ENCODE results near the gene LMO2. TPM values are rescaled to one million over a fixed set of nuclear protein-coding genes. Genes with fewer than 3 reads are reported as not detected.

LMO2 gene
- total RNA-seq, 1 donor from 2014 or later, result 12.7 TPM

- no peak for DNase-seq (ENCODE audit: extremely low spot score, unreplicated experiment)
- H3K4me3 Mint-ChIP-seq, result no peak overlapping the region
- no peak overlapping the region for H3K27ac Mint-ChIP-seq
- peaks cover 21% of the 10 kb centered on the region for H3K4me1 Mint-ChIP-seq (ENCODE audit: unreplicated experiment)
- no peaks in the 10 kb centered on the region for H3K9me3 Mint-ChIP-seq
- peaks cover 73% of the 10 kb centered on the region for H3K27me3 Mint-ChIP-seq
- TF ChIP-seq, protein P1, sequence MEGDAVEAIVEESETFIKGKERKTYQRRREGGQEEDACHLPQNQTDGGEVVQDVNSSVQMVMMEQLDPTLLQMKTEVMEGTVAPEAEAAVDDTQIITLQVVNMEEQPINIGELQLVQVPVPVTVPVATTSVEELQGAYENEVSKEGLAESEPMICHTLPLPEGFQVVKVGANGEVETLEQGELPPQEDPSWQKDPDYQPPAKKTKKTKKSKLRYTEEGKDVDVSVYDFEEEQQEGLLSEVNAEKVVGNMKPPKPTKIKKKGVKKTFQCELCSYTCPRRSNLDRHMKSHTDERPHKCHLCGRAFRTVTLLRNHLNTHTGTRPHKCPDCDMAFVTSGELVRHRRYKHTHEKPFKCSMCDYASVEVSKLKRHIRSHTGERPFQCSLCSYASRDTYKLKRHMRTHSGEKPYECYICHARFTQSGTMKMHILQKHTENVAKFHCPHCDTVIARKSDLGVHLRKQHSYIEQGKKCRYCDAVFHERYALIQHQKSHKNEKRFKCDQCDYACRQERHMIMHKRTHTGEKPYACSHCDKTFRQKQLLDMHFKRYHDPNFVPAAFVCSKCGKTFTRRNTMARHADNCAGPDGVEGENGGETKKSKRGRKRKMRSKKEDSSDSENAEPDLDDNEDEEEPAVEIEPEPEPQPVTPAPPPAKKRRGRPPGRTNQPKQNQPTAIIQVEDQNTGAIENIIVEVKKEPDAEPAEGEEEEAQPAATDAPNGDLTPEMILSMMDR (conservative IDR thresholded peaks at IDR 0.05), result no peak
- no peaks in the 10 kb centered on the region for H3K36me3 Mint-ChIP-seq
Observed at GRCh38 chr11:33863418-33864172, 28.3 kb downstream of the LMO2 start.

DNA sequence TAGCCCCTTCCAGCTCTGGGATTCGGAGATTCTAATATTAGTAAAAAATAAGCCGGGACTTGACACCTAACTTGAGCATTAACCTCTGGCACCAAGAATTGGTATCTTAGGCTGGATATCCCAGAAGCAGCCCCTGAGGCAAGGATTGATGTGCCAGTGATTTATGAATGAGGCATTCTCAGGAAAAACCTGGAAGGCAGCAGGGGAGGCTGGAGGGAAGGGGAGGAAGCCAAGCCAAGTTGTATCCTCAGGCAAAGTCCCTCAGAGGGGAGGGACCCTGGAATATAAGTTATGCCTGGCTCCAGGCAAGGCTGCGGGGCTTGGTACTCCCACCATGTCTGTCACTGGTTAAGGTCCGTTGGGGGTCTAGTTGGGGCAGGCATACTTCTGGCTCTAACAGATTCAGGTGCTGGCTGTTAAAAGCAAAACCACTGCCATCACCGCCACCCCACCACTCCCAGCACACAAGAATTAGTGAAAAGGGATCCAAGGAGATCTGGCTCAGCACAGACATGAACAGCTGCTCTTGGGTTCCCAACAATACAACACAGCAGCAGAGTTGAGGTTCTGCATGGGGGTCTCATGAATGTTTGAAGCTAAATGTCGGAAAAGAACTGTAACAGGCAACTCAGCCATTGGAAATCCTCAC, 29.8 kb downstream of the LMO2 start:
- Mint-ChIP-seq H3K9me3 (no peaks in the 10 kb centered on the region), H3K27ac (no peak overlapping the region), H3K36me3 (no peaks in the 10 kb centered on the region), H3K27me3 (peaks cover 66% of the 10 kb centered on the region), H3K4me1 (ENCODE audit: unreplicated experiment) (peaks cover 19% of the 10 kb centered on the region), H3K4me3 (no peak overlapping the region)
- TF ChIP-seq, protein P1 (conservative IDR thresholded peaks at IDR 0.05), result no peak
- no peak for DNase-seq (ENCODE audit: extremely low spot score, unreplicated experiment)

- H3K27me3 Mint-ChIP-seq, result peaks cover 68% of the 10 kb centered on the region
- no peak for DNase-seq (ENCODE audit: extremely low spot score, unreplicated experiment)
- no peaks in the 10 kb centered on the region for H3K9me3 Mint-ChIP-seq
- TF ChIP-seq, protein P1 (conservative IDR thresholded peaks at IDR 0.05), result no peak
- H3K4me3 Mint-ChIP-seq, result peak overlapping the region; percentile 39
- peaks cover 19% of the 10 kb centered on the region for H3K4me1 Mint-ChIP-seq (ENCODE audit: unreplicated experiment)
- no peaks in the 10 kb centered on the region for H3K36me3 Mint-ChIP-seq
- H3K27ac Mint-ChIP-seq, result peak overlapping the region; percentile 27
Observed at GRCh38 chr11:33861386-33861785, 30.5 kb downstream of the LMO2 start.

GRCh38 chr11:33860926-33861325, 30.9 kb downstream of the LMO2 start:
- DNase-seq (ENCODE audit: extremely low spot score, unreplicated experiment), result no peak
- TF ChIP-seq, protein P1 (conservative IDR thresholded peaks at IDR 0.05), result no peak
- peaks cover 69% of the 10 kb centered on the region for H3K27me3 Mint-ChIP-seq
- no peaks in the 10 kb centered on the region for H3K36me3 Mint-ChIP-seq
- H3K27ac Mint-ChIP-seq, result no peak overlapping the region
- H3K9me3 Mint-ChIP-seq, result no peaks in the 10 kb centered on the region
- H3K4me1 Mint-ChIP-seq (ENCODE audit: unreplicated experiment), result peaks cover 19% of the 10 kb centered on the region
- no peak overlapping the region for H3K4me3 Mint-ChIP-seq

GRCh38 chr11:33859306-33859705, 32.6 kb downstream of the LMO2 start:
- TF ChIP-seq, protein P1 (conservative IDR thresholded peaks at IDR 0.05), result no peak
- Mint-ChIP-seq H3K27me3 (peaks cover 66% of the 10 kb centered on the region), H3K27ac (no peak overlapping the region), H3K4me1 (ENCODE audit: unreplicated experiment) (peaks cover 19% of the 10 kb centered on the region), H3K36me3 (no peaks in the 10 kb centered on the region), H3K4me3 (no peak overlapping the region), H3K9me3 (no peaks in the 10 kb centered on the region)
- DNase-seq (ENCODE audit: extremely low spot score, unreplicated experiment), result no peak

Data from type B pancreatic cell (in vitro differentiated cells).